Naive B cell (primary cell): Measurements from ENCODE around the gene LARP1B. TPM values are rescaled to one million over a fixed set of nuclear protein-coding genes. Genes with fewer than 3 reads are reported as not detected.
A peak's percentile ranks its signal among the peaks of the same experiment; 100 is the strongest.

Experiments
- ATAC-seq, 2 donors: fragments of 150-1000 bp; cut with Tn5 transposase; 2 replicates each; pipeline ENCODE4 v1.10.0; 2021; ENCODE audit warnings: low read depth in 2 of 2, mild to moderate bottlenecking in 2 of 2, moderate library complexity in 2 of 2
- DNase-seq: peaks from one replicate; pipeline ENCODE4 v3.0.0; 2022
- H3K27ac Mint-ChIP-seq, 6 donors: one replicate each; pipeline ENCODE4 v1.8.0; 2020 to 2022; ENCODE audit warnings: mild to moderate bottlenecking in 6 of 6, mixed read lengths in 6 of 6, moderate library complexity in 5 of 6, inconsistent platforms in 2 of 6
- H3K27me3 Mint-ChIP-seq, 3 donors: one replicate each; pipeline ENCODE4 v1.8.0; 2021 to 2022; ENCODE audit warnings: mixed read lengths in 3 of 3, mild to moderate bottlenecking in 1 of 3
- H3K36me3 Mint-ChIP-seq, 2 donors: one replicate each; pipeline ENCODE4 v1.8.0; 2020 to 2022; ENCODE audit warnings: mixed read lengths in 2 of 2, inconsistent platforms in 1 of 2, mild to moderate bottlenecking in 1 of 2
- H3K4me1 Mint-ChIP-seq, 3 donors: one replicate each; pipeline ENCODE4 v1.8.0; 2020 to 2022; ENCODE audit warnings: mixed read lengths in 3 of 3, inconsistent platforms in 1 of 3, mild to moderate bottlenecking in 1 of 3, moderate library complexity in 1 of 3
- H3K4me3 Mint-ChIP-seq, 8 donors: one replicate each; pipeline ENCODE4 v1.8.0; 2020 to 2022; ENCODE audit warnings: mild to moderate bottlenecking in 8 of 8, mixed read lengths in 8 of 8, moderate library complexity in 8 of 8, inconsistent platforms in 2 of 8
- H3K9me3 Mint-ChIP-seq, 7 donors: one replicate each; pipeline ENCODE4 v1.8.0; 2020 to 2022; ENCODE audit warnings: mixed read lengths in 7 of 7, mild to moderate bottlenecking in 5 of 7, inconsistent platforms in 2 of 7, moderate library complexity in 1 of 7
- polyA plus RNA-seq, 6 donors: library from polyadenylated mRNA; unstranded; fragments of 300-500 nt; fragmentation: Illumina TruSeq; gene quantifications; one replicate each; pipeline ENCODE4 v1.2.3, GENCODE V29; 2021; ENCODE audit warnings: low read depth in 6 of 6

LARP1B gene
- polyA plus RNA-seq, 6 donors from 2014 or later, result 3.2 to 8.1 (median 4.3) TPM

DNA sequence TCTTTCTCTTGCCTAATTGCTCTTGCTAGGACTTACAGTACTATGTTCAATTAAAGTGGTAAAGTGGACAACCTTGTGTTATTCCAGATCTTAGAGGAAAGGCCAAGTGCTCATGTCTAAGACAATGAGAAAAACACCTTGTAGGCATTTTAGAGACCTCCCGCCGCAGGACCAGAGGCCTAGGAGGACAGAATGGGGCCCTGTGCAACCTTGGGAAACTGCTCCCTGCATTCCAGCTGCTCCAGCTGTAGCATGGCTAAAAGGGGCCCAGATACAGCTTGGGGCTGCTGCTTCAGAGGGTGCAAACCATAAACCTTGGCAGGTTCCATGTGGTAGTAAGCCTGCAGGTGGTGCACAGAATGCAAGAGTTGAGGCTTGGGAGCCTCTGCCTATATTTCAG lies 125.5 kb downstream of the LARP1B start:
- Mint-ChIP-seq H3K9me3 (no peaks in the 10 kb centered on the region), H3K4me3 (no peak overlapping the region), H3K27ac (no peak overlapping the region), H3K36me3 (peaks cover 0 to 4% of the 10 kb centered on the region in 2 donors), H3K4me1 (peaks cover 0 to 5% (median 0%) of the 10 kb centered on the region in 3 donors), H3K27me3 (no peaks in the 10 kb centered on the region)
- ATAC-seq (no peak), DNase-seq (no peak)

GRCh38 chr4:128191115-128191781 lies 130.1 kb downstream of the LARP1B start:
- Mint-ChIP-seq H3K4me1 (peaks cover 0 to 5% (median 0%) of the 10 kb centered on the region in 3 donors), H3K27me3 (no peaks in the 10 kb centered on the region), H3K36me3 (no peaks in the 10 kb centered on the region), H3K9me3 (no peaks in the 10 kb centered on the region), H3K27ac (no peak overlapping the region), H3K4me3 (no peak overlapping the region)
- peak; percentile 95 to 99 for ATAC-seq
- DNase-seq, result peak; percentile 62

- ATAC-seq (no peak), DNase-seq (no peak)
- Mint-ChIP-seq H3K36me3 (no peaks in the 10 kb centered on the region), H3K4me3 (no peak overlapping the region), H3K27me3 (no peaks in the 10 kb centered on the region), H3K4me1 (no peaks in the 10 kb centered on the region), H3K9me3 (no peaks in the 10 kb centered on the region), H3K27ac (no peak overlapping the region)
Observed at GRCh38 chr4:128220286-128221235, 159.4 kb downstream of the LARP1B start.

DNA sequence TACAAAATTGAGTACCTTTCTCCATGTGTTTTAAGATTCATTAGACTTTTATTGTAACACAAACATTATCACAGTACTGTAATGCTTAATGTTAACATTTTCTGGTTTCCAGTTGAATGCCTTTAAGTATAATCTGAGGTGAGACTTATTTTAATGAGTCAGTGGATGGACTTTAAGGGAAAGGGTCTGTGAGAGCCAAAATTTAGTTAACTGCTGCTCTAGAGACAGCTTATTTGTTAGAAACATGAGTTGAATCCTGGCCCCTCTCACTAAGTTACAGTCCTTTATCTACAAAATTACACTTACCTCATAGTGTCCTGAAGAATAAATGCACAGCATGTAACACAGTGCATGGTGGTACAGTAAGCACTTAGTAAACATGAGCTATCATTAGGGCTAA lies 160.5 kb downstream of the LARP1B start:
- DNase-seq (no peak), ATAC-seq (no peak)
- no peak overlapping the region for H3K4me3 Mint-ChIP-seq
- H3K4me1 Mint-ChIP-seq, result no peaks in the 10 kb centered on the region
- no peaks in the 10 kb centered on the region for H3K27me3 Mint-ChIP-seq
- no peak overlapping the region for H3K27ac Mint-ChIP-seq
- no peaks in the 10 kb centered on the region for H3K36me3 Mint-ChIP-seq
- H3K9me3 Mint-ChIP-seq, result no peaks in the 10 kb centered on the region

- Mint-ChIP-seq H3K27me3 (peaks cover 0 to 4% (median 0%) of the 10 kb centered on the region in 3 donors), H3K27ac (no peak overlapping the region), H3K4me3 (no peak overlapping the region), H3K9me3 (no peaks in the 10 kb centered on the region), H3K4me1 (no peaks in the 10 kb centered on the region), H3K36me3 (no peaks in the 10 kb centered on the region)
- DNase-seq (no peak), ATAC-seq (no peak)
Observed at GRCh38 chr4:128225148-128225547, 164.0 kb downstream of the LARP1B start.

GRCh38 chr4:128227991-128228571 lies 167.0 kb downstream of the LARP1B start:
- ATAC-seq, result no peak
- Mint-ChIP-seq H3K27me3 (peaks cover 0 to 7% (median 4%) of the 10 kb centered on the region in 3 donors), H3K4me1 (no peaks in the 10 kb centered on the region), H3K36me3 (no peaks in the 10 kb centered on the region), H3K27ac (peak overlapping the region in 1 of 6 donors; percentile 10), H3K4me3 (no peak overlapping the region), H3K9me3 (no peaks in the 10 kb centered on the region)
- no peak for DNase-seq

DNA sequence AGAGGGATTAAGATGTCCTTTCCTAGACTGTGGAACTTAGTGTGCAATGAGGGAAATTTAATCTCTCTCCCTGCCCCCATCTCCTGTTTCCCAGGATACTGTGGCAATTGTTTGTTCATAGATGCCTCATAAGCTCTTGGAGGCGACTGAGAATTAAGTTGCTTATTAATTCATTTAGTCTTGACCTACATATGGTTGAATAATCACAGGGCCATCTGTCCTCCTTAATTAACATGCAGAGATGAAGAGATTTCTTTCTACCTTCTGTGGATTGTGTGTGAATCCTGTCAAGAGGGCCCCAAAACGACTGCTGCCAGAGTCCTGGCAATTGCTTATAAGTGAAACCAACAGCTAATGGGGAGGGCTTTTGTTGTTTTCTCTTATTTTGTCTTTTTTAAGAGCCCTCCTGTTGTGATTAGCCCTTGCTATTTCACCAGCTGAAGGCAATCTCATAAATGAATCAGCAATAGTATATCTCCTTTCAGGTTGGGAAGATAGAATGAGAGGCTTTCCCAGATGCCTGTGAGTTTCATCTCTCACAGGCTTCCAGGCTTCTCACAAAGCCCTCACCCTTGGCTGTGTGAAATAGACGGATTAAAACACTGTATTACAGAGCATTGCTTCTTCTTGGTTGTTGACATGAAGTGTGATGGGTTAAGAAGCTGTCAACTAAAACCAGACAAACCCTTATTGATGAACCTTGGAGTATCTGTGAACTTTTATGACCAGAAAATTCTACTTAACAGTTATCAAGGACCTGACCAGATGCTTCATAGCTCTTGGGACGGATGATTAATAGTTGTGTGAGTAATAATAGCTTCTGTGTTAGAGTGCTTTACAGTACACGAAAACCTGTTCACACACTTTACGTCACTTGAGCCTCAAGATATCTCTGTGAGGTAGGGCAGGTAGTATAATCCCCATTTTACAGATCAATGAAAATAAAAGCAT lies 168.0 kb downstream of the LARP1B start:
- Mint-ChIP-seq H3K4me1 (no peaks in the 10 kb centered on the region), H3K27ac (no peak overlapping the region), H3K27me3 (peaks cover 0 to 14% (median 4%) of the 10 kb centered on the region in 3 donors), H3K9me3 (no peaks in the 10 kb centered on the region), H3K4me3 (no peak overlapping the region), H3K36me3 (no peaks in the 10 kb centered on the region)
- ATAC-seq (no peak), DNase-seq (no peak)

DNA sequence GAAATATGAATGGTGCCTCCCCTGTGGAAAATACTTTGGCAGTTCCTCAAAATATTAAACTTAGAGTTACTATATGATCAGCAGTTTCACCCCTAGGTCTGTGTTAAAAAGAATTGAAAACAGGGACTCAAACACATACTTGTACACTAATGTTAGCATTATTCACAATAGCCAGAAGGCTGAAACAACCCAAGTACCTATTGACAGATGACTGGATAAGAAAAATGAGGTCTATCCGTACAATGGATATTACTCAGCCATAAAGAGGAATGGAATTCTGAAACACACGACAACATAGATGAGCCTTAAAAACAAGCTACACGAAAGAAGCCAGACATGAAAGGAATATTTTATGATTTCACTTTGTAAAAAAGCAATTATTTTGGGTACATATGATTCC lies 171.6 kb downstream of the LARP1B start:
- Mint-ChIP-seq H3K4me3 (no peak overlapping the region), H3K4me1 (peaks cover 0 to 3% (median 0%) of the 10 kb centered on the region in 3 donors)

DNA sequence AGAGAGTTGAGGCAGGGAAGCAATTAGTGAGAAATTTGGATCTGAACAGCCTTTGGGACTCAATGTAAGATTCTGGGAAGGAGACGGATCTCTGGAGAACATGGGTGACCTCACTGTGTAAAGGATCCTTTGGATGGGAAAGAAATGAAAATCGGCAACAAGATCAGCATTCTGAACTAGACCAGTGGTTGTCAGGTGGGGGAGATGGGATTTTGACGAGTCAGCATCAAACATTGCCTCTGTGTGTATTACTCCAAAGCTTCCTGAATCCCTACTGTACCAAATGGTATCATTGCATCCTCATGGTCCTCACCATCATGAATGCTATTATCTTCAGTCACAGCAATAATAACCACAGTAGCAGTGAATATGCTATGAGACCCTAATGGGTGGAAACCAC lies 173.7 kb downstream of the LARP1B start:
- peaks cover 0 to 11% (median 2%) of the 10 kb centered on the region in 7 donors for H3K9me3 Mint-ChIP-seq
- ATAC-seq, result no peak
- no peak overlapping the region for H3K4me3 Mint-ChIP-seq

More for the DNA sequence above, 171.6 kb downstream of the LARP1B start:
- DNase-seq (no peak), ATAC-seq (no peak)
- Mint-ChIP-seq H3K9me3 (peaks cover 0 to 10% (median 2%) of the 10 kb centered on the region in 7 donors), H3K36me3 (no peaks in the 10 kb centered on the region), H3K27me3 (peaks cover 0 to 14% (median 3%) of the 10 kb centered on the region in 3 donors), H3K27ac (no peak overlapping the region)

DNA sequence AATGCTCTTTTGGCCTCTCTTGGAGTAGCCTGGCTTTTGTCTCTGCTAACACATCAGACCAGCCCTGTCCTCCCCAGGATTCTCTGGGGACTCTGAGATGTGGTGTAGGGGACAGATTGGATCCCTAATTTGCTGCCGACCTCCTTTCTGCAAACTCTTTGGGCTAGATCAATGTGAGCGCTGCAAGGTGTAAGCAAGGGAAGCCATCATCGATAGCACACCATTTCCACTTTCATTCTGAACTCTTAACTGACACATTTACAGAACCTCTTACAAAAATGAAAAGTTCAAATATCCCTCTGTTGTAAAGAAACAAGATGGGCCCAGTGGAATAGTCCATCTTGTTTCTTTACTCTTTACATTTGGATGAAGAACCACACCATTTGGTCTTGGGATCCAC lies 179.9 kb downstream of the LARP1B start:
- Mint-ChIP-seq H3K9me3 (peaks cover 0 to 3% (median 2%) of the 10 kb centered on the region in 7 donors), H3K4me3 (no peak overlapping the region), H3K27me3 (peaks cover 6 to 22% (median 18%) of the 10 kb centered on the region in 3 donors), H3K4me1 (peaks cover 0 to 3% (median 0%) of the 10 kb centered on the region in 3 donors), H3K27ac (no peak overlapping the region), H3K36me3 (no peaks in the 10 kb centered on the region)
- DNase-seq, result no peak
- ATAC-seq, result no peak

More for the DNA sequence above, 173.7 kb downstream of the LARP1B start:
- no peak for DNase-seq
- Mint-ChIP-seq H3K27me3 (peaks cover 0 to 14% (median 0%) of the 10 kb centered on the region in 3 donors), H3K4me1 (peaks cover 0 to 3% (median 0%) of the 10 kb centered on the region in 3 donors), H3K36me3 (no peaks in the 10 kb centered on the region), H3K27ac (no peak overlapping the region)

DNA sequence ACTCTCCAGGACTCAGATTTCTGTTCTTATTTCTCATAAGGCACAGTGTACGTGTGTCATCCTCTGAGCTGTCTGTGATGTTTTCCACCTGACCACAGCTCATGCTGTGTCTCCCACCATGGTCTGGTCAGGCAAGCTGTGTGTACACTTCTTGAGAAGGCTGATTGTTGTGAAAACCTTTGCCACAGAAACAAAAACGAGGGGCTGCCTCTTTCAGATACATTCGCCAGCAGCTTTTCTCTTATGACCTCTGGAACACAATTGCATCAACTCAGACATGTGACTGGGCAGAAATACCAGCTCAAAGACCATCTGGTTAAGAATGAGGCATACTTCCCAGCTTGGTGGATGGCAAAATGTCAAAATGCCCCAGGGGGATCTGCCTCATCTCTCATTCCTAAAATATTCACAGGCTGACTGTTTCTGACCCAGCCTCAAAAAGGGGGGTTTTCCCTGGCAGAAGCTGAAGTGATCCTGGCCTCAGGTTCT lies 180.4 kb downstream of the LARP1B start:
- no peak overlapping the region for H3K27ac Mint-ChIP-seq
- no peaks in the 10 kb centered on the region for H3K36me3 Mint-ChIP-seq
- no peak overlapping the region for H3K4me3 Mint-ChIP-seq
- peaks cover under 1 to 8% (median 2%) of the 10 kb centered on the region in 7 donors for H3K9me3 Mint-ChIP-seq
- H3K27me3 Mint-ChIP-seq, result peaks cover 9 to 22% (median 18%) of the 10 kb centered on the region in 3 donors
- DNase-seq, result no peak
- ATAC-seq, result no peak
- H3K4me1 Mint-ChIP-seq, result peaks cover 0 to 3% (median 0%) of the 10 kb centered on the region in 3 donors

DNA sequence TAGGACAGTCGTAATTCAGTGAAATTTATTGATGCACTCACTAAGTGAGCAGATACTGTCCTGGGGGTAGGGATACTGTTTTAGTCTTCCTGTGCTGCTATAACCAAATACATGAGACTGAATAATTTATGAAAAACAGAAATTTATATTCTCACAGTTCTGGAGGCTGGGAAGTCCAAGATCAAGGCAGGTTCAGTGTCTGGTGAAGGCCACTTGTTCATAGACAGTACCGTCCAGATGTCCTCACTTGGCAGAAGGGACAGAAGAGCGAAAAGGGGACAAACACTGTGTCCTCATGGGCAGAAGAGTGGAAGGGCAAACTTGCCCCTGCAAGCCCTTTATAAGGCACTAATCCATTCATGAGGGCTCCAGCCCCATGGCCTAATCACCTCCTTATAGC lies 180.9 kb downstream of the LARP1B start:
- H3K4me3 Mint-ChIP-seq, result no peak overlapping the region
- H3K27me3 Mint-ChIP-seq, result peaks cover 9 to 22% (median 18%) of the 10 kb centered on the region in 3 donors
- ATAC-seq (no peak), DNase-seq (no peak)
- no peaks in the 10 kb centered on the region for H3K36me3 Mint-ChIP-seq
- no peak overlapping the region for H3K27ac Mint-ChIP-seq
- peaks cover 2 to 13% (median 4%) of the 10 kb centered on the region in 7 donors for H3K9me3 Mint-ChIP-seq
- peaks cover 0 to 3% (median 0%) of the 10 kb centered on the region in 3 donors for H3K4me1 Mint-ChIP-seq
